ENCODE results near the gene C8G. TPM values are rescaled to one million over a fixed set of nuclear protein-coding genes. Genes with fewer than 3 reads are reported as not detected.
A peak's percentile ranks its signal among the peaks of the same experiment; 100 is the strongest.

The C8G gene
- total and polyA plus RNA-seq, 2 of the 13 experiments (the other 11 are each of a cell fraction or from before 2014, with no cell fraction given) = 4.9 to 12.8 TPM

- no peak for TF ChIP-seq CSRNP1 (CRISPR knock-in tag; IDR thresholded peaks at IDR 0.05)
- 0 out of 2 replicates have a peak, but pooled peaks have one; percentile 30 for TF ChIP-seq ZNF296 (CRISPR knock-in tag; conservative IDR thresholded peaks at IDR 0.05)
- TF ChIP-seq ZNF10 (CRISPR knock-in tag; IDR thresholded peaks at IDR 0.05; ENCODE audit: borderline replicate concordance, low read depth) = no peak
- no peak for TF ChIP-seq HMG20B (CRISPR knock-in tag; conservative IDR thresholded peaks at IDR 0.05)
- no peak for TF ChIP-seq PHF8 (CRISPR knock-in tag; IDR thresholded peaks at IDR 0.05)
- TF ChIP-seq ZSCAN29 (CRISPR knock-in tag; conservative IDR thresholded peaks at IDR 0.05) = no peak
- no peak for TF ChIP-seq ZNF784 (CRISPR knock-in tag; IDR thresholded peaks at IDR 0.05; ENCODE audit: borderline replicate concordance)
- TF ChIP-seq RERE (CRISPR knock-in tag; IDR thresholded peaks at IDR 0.05; ENCODE audit: low read depth) = no peak
- TF ChIP-seq JUN (CRISPR knock-in tag; IDR thresholded peaks at IDR 0.05) = no peak
- TF ChIP-seq DZIP1 (CRISPR knock-in tag; IDR thresholded peaks at IDR 0.05) = no peak
- TF ChIP-seq ZNF263 (CRISPR knock-in tag; IDR thresholded peaks at IDR 0.05) = peak; percentile 97
- no peak for TF ChIP-seq ZSCAN5A (CRISPR knock-in tag; IDR thresholded peaks at IDR 0.05; ENCODE audit: borderline replicate concordance)
- TF ChIP-seq MATR3 (CRISPR knock-in tag; IDR thresholded peaks at IDR 0.05) = no peak
- TF ChIP-seq ZNF414 (CRISPR knock-in tag; IDR thresholded peaks at IDR 0.05) = no peak
- TF ChIP-seq ERF (CRISPR knock-in tag; IDR thresholded peaks at IDR 0.05) = no peak
- TF ChIP-seq ZNF598 (CRISPR knock-in tag; IDR thresholded peaks at IDR 0.05; ENCODE audit: borderline replicate concordance) = no peak
Observed at GRCh38 chr9:136949239-136949816, 4.3 kb downstream of the C8G start (continued).
